ENCODE data around the gene DTWD1.

- no peak for TF ChIP-seq CTCF (IDR thresholded peaks at IDR 0.05; ENCODE audit: low read length)
- no peak for TF ChIP-seq EZH2 (optimal IDR thresholded peaks at IDR 0.05; ENCODE audit: low read depth, low read length)
Measured at GRCh38 chr15:49589030-49589429, 31.8 kb upstream of the DTWD1 start.
